HL-60 (cell line): ENCODE results near the gene PEAK3.

ENCODE experiments used
- GABPA ChIP-seq: IDR thresholded peaks from 2 replicates; pipeline ENCODE4 v1.6.1; 2012; ENCODE audit warnings: low read depth
- POLR2AphosphoS5 ChIP-seq: IDR thresholded peaks from 2 replicates; pipeline ENCODE4 v1.6.1; 2012; ENCODE audit warnings: low read depth

DNA sequence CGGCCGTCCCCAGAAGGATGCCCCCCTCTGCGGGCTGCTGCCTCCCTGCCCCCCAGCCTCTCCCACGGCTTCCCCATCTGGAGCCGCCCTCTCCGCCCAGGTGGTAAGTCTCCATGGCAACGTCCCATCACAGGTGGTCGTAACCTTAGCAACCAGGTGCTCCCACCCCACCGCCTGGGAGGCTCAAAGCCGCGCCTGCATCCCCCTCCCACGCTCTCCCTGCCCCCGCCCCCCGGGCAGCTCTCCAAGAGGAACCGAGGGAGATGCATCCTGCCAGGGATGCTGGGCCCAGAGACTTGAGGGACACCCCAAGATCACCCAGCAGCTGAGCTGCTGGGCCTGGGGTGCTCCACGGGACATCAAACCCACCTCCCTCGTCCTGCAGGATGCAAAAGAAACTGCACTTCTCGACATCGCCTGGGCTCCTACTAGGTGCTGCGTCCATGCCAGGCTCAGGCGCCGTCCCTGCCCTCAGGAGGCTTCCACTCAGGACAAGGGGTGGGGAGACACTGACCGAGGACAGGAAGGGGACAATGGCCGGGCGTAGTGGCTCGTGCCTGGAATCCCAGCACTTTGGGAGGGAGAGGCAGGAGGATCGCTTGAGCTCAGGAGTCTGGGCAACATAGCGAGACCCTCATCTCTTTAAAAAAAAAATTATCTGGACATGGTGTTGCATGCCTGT lies 31.0 kb upstream of the PEAK3 start:
- TF ChIP-seq POLR2AphosphoS5 = no peak
- no peak for TF ChIP-seq GABPA
